IMR-90 (cell line): ENCODE results near the gene PLXNA4.

Experiments used
- BHLHE40 ChIP-seq: fragments of 150-350 bp; IDR thresholded peaks from 2 replicates; pipeline ENCODE4 v1.6.1; 2016; ENCODE audit warnings: mild to moderate bottlenecking, low read depth, low read length
- CTCF ChIP-seq: conservative IDR thresholded peaks from 2 replicates; pipeline ENCODE4 v1.5.1; 2012; ENCODE audit warnings: mild to moderate bottlenecking, low read depth, low read length, improper control_type of control experiment
- MAFK ChIP-seq: IDR thresholded peaks from 2 replicates; pipeline ENCODE4 v1.6.1; 2012; ENCODE audit warnings: low read depth, low read length, improper control_type of control experiment
- POLR2A ChIP-seq: IDR thresholded peaks from 2 replicates; pipeline ENCODE4 v1.6.1; 2012; ENCODE audit warnings: mild to moderate bottlenecking, low read depth, low read length
- RCOR1 ChIP-seq: IDR thresholded peaks from 2 replicates; pipeline ENCODE4 v1.6.1; 2012; ENCODE audit warnings: mild to moderate bottlenecking, low read length, improper control_type of control experiment; ENCODE audit not compliant: insufficient replicate concordance
- USF2 ChIP-seq: fragments of 150-350 bp; IDR thresholded peaks from 2 replicates; pipeline ENCODE4 v1.6.1; 2017; ENCODE audit warnings: mild to moderate bottlenecking, antibody characterized with exemption, low read length, low read depth

- TF ChIP-seq CTCF (no peak), POLR2A (no peak), USF2 (no peak), BHLHE40 (no peak), RCOR1 (no peak), MAFK (no peak)
Measured at GRCh38 chr7:132406039-132406438, 170.2 kb downstream of the PLXNA4 start.
